ENCODE measurements around the gene TRIM62.

TRIM62 gene

DNA sequence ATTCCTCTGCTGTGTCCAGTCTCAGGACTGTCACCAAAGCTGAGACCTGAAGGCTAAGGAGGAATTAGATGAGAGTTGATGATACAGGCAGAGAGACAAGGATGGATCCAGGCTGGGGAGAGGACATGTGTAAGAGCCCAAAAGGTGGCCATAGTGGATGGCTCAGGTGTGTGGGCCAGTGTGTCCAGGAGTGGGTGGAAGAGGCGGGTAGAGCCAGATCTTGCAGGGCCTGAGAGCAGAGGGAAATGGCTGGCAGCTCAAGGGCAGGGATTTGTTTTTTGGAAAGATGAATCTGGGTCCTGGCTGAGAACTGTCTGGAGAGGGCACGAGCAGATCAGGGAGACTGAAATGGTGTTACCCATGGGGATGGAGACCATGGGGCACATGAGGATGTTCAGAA, 62.8 kb downstream of the TRIM62 start:
- no peaks in the 10 kb centered on the region for H3K27me3 ChIP-seq (replicated peaks; ENCODE audit: insufficient read depth, low read length)
- H3K9me2 ChIP-seq (replicated peaks; ENCODE audit: insufficient read depth, low read length): no peaks in the 10 kb centered on the region
- H3F3A ChIP-seq (ENCODE audit: insufficient read depth, low read length): no peaks in the 10 kb centered on the region
- no peak overlapping the region for H3K27ac ChIP-seq (ENCODE audit: low read length)
- H3K4me3 ChIP-seq (ENCODE audit: low read length): no peak overlapping the region
- no peak overlapping the region for H3K9ac ChIP-seq (ENCODE audit: low read length)
- no peak overlapping the region for H2AFZ ChIP-seq (ENCODE audit: low read length)
- H4K20me1 ChIP-seq (ENCODE audit: insufficient read depth, low read length): no peaks in the 10 kb centered on the region
- no peak overlapping the region for H3K4me2 ChIP-seq (ENCODE audit: low read depth, low read length)
- H3K36me3 ChIP-seq (replicated peaks; ENCODE audit: insufficient read depth, low read length): no peaks in the 10 kb centered on the region
- TF ChIP-seq, protein P1, sequence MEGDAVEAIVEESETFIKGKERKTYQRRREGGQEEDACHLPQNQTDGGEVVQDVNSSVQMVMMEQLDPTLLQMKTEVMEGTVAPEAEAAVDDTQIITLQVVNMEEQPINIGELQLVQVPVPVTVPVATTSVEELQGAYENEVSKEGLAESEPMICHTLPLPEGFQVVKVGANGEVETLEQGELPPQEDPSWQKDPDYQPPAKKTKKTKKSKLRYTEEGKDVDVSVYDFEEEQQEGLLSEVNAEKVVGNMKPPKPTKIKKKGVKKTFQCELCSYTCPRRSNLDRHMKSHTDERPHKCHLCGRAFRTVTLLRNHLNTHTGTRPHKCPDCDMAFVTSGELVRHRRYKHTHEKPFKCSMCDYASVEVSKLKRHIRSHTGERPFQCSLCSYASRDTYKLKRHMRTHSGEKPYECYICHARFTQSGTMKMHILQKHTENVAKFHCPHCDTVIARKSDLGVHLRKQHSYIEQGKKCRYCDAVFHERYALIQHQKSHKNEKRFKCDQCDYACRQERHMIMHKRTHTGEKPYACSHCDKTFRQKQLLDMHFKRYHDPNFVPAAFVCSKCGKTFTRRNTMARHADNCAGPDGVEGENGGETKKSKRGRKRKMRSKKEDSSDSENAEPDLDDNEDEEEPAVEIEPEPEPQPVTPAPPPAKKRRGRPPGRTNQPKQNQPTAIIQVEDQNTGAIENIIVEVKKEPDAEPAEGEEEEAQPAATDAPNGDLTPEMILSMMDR (IDR thresholded peaks at IDR 0.05; ENCODE audit: low read length): no peak
- TF ChIP-seq EZH2 (optimal IDR thresholded peaks at IDR 0.05; ENCODE audit: low read depth, low read length) (no peak), EZH2phosphoT487 (IDR thresholded peaks at IDR 0.05; ENCODE audit: low read length) (no peak)
- no peaks in the 10 kb centered on the region for H3K4me1 ChIP-seq (ENCODE audit: low read length)
- no peak for DNase-seq
- no peaks in the 10 kb centered on the region for H3K79me2 ChIP-seq (ENCODE audit: low read length)
- no peaks in the 10 kb centered on the region for H3K9me3 ChIP-seq (replicated peaks; ENCODE audit: insufficient read depth, low read length)

GRCh38 chr1:33118274-33118673, 63.6 kb downstream of the TRIM62 start:
- Histone ChIP-seq H2AFZ (ENCODE audit: low read length) (no peak overlapping the region), H3K9me3 (replicated peaks; ENCODE audit: insufficient read depth, low read length) (no peaks in the 10 kb centered on the region), H3K9ac (ENCODE audit: low read length) (no peak overlapping the region), H3K27ac (ENCODE audit: low read length) (no peak overlapping the region), H3K4me1 (ENCODE audit: low read length) (no peaks in the 10 kb centered on the region), H3K79me2 (ENCODE audit: low read length) (no peaks in the 10 kb centered on the region), H3K36me3 (replicated peaks; ENCODE audit: insufficient read depth, low read length) (no peaks in the 10 kb centered on the region), H3F3A (ENCODE audit: insufficient read depth, low read length) (no peaks in the 10 kb centered on the region), H3K27me3 (replicated peaks; ENCODE audit: insufficient read depth, low read length) (no peaks in the 10 kb centered on the region), H3K4me3 (ENCODE audit: low read length) (no peak overlapping the region), H4K20me1 (ENCODE audit: insufficient read depth, low read length) (no peaks in the 10 kb centered on the region), H3K4me2 (ENCODE audit: low read depth, low read length) (no peak overlapping the region), H3K9me2 (replicated peaks; ENCODE audit: insufficient read depth, low read length) (no peaks in the 10 kb centered on the region)
- DNase-seq: no peak
- no peak for TF ChIP-seq EZH2phosphoT487 (IDR thresholded peaks at IDR 0.05; ENCODE audit: low read length)
- TF ChIP-seq, protein P1 (IDR thresholded peaks at IDR 0.05; ENCODE audit: low read length): no peak
- no peak for TF ChIP-seq EZH2 (optimal IDR thresholded peaks at IDR 0.05; ENCODE audit: low read depth, low read length)

DNA sequence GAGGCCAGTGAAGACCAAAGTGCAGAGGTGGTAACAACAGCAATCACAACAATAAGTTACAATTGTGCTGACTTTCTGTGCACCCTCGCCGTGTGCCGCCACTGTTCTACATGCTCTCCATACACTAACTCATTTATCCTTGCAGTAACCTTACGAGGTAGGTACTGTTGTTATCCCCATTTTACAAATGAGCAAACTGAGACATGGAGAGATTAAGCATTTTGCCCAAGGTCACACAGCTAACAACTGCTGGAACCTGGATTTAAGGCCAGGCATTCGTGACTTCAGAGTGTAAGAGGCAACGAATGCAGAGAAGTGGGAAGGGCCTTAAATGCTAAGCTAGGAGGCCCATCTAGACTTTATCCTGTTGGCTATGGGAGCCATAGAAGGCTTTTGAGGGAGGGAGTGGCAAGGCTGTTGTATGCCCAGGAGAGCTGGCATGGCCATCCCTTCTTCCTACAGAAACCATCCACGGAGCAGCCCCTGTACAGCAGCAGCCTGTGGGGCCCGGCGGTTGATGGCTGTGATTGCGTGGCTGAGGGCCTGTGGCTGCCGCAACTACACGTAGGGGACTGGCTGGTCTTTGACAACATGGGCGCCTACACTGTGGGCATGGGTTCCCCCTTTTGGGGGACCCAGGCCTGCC, 64.3 kb downstream of the TRIM62 start:
- no peaks in the 10 kb centered on the region for H4K20me1 ChIP-seq (ENCODE audit: insufficient read depth, low read length)
- no peaks in the 10 kb centered on the region for H3F3A ChIP-seq (ENCODE audit: insufficient read depth, low read length)
- no peaks in the 10 kb centered on the region for H3K79me2 ChIP-seq (ENCODE audit: low read length)
- no peak overlapping the region for H3K4me3 ChIP-seq (ENCODE audit: low read length)
- no peak overlapping the region for H3K27ac ChIP-seq (ENCODE audit: low read length)
- H3K36me3 ChIP-seq (replicated peaks; ENCODE audit: insufficient read depth, low read length): no peaks in the 10 kb centered on the region
- no peak overlapping the region for H3K4me2 ChIP-seq (ENCODE audit: low read depth, low read length)
- TF ChIP-seq, protein P1 (IDR thresholded peaks at IDR 0.05; ENCODE audit: low read length): no peak
- TF ChIP-seq EZH2phosphoT487 (IDR thresholded peaks at IDR 0.05; ENCODE audit: low read length) (no peak), EZH2 (optimal IDR thresholded peaks at IDR 0.05; ENCODE audit: low read depth, low read length) (no peak)
- H3K9me3 ChIP-seq (replicated peaks; ENCODE audit: insufficient read depth, low read length): no peaks in the 10 kb centered on the region
- no peaks in the 10 kb centered on the region for H3K4me1 ChIP-seq (ENCODE audit: low read length)
- H3K9ac ChIP-seq (ENCODE audit: low read length): no peak overlapping the region
- no peaks in the 10 kb centered on the region for H3K27me3 ChIP-seq (replicated peaks; ENCODE audit: insufficient read depth, low read length)
- H3K9me2 ChIP-seq (replicated peaks; ENCODE audit: insufficient read depth, low read length): no peaks in the 10 kb centered on the region
- no peak for DNase-seq
- H2AFZ ChIP-seq (ENCODE audit: low read length): no peak overlapping the region
